ENCODE results near the gene TNFAIP6.
"Not testable (repeated sequence)": the region's sequence is repeated elsewhere in the genome, so short reads cannot be mapped to it uniquely, and the experiment has no call there.

Gene TNFAIP6

DNA sequence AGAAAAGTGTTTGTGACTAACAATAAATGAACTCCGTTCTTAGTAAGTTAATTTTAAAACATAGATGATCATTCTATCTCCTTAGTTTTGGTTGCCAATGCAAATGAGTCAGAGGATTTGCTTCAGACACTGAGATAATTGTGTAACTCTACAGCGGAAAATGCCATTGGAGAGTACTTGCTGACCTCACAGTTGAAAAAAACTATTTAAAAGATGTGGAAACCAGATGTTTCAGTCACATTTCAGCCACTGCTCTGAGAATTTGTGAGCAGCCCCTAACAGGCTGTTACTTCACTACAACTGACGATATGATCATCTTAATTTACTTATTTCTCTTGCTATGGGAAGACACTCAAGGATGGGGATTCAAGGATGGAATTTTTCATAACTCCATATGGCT, at the start of gene TNFAIP6:
Gene TNFAIP6, plus strand, starts transcription at position 234 of the 400 bp plus-strand sequence. Its CDS starts 75 bp downstream, at position 309.
- no peak for DNase-seq

- not testable (repeated sequence) for DNase-seq
These were observed 47.1 kb upstream of the TNFAIP6 start for GRCh38 chr2:151310313-151310712.

- not testable (repeated sequence) for DNase-seq
These were observed 45.0 kb upstream of the TNFAIP6 start for GRCh38 chr2:151312440-151312839.

DNA sequence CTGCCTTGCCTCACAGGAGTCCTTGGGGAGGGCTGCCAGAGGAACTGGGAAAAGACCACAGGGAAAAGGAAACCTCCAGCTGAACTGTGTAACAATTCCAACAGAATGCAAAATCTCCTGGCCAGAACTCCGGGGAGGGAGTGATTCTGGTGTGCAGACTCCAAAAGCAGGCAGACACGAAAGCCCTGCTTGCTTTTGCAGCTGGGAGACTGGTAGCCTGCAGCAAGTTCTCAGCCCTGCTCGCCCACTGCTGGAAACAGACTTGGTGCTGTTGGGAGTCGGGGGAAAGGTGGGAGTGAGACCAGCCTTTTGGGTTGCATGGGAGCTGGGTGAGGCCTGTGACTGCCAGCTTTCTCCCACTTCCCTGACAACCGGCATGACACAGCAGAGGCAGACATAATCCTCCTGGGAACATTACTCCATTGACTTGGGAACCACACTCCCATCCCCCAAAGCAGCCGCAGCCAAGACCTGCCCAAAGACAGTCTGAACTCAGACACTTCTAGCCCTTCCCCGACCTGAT, 42.0 kb upstream of the TNFAIP6 start:
- DNase-seq: no peak

DNA sequence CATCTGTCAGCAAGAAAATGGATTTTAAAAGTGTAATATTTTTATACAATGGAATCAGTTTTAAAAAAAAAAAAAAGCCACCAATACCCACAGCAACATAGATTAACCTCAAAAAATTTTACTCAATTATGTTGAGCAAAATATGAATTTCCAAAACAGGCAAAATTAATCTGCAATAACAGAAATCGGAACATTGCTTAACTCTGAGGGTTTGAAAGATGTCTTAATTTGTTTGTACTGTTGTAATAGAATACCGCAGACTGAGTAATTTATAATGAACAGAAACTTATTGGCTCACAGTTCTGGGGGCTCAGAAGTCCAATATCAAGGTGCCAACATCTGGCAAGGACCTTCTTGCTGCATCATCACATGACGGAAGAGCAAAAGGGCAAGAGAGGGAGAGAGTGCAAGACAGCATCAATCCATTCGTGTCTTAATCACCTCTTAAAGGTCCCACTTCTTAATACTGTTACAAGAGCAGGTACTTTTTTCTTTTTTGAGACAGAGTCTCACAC, 31.8 kb upstream of the TNFAIP6 start:
- no peak for DNase-seq

DNA sequence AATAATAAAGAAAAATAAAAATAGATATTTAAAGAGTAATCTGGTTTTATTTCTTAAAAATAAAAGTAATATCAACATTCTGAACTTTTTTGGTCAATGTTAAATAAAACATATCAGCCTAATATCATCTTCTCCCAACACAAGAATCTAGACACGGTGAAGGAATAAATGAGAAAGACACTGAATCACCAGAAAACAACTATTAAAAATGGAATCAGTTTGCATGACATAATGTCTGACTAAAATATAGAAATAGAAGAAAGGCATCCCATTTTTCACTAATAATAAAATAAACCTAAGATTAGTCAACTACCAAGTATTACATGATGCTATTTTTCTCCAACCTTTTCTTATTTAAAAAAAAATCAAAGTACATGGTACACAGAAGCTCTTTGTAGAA, 30.8 kb upstream of the TNFAIP6 start:
- no peak for DNase-seq

GRCh38 chr2:151329998-151330397, 27.4 kb upstream of the TNFAIP6 start:
- no peak for DNase-seq

DNA sequence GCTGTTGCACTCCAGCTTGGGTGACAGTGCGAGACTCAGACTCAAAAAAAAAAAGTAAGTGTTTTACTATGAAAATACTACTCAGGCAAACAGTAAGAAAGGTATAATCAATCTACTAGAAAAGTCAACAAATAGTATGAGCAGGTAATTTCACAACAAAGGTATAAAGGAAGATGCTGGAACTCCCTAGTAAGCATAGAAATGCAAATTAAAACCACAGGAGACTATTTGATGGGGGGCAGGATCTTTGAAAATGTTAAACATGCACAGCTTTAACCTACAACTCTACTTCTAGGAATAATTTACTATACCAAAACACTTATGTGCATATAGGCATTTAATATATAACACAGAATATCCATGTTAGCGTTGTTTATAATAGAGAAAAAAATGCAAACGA, 24.3 kb upstream of the TNFAIP6 start:
- no peak for DNase-seq

DNA sequence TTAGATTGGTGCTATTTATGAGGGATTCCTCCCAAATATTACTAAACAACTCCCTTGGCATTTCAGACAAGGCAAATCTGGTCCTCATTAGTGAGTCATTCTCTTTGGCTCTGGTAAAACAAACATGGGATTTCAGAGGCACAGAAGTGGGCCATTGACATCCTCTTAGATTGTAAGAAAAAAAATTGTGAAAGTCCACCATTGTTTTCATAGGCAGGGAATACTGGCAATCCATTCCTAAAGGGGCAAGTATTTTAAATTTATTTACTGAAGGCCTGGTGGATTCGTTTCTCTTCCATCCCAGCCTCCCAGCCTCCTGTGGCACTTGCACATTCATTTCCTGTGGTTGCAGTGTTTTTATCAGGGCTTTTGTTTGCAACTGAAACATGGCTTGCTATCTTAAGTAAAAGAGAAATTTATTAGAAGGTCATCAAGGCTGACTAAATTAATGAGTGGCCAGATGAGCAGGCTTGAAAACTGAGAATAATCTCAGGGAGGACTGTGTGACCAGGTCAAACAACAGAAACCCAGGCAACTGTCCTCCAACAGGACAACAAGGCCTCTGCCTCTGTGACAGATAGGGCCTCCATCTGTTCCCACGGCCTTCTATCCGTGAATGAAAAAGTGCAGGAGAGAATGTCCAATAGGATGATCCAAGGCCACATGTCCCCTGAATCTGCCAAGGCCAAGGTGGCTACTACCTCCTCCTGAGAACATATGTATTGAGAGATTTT, 23.1 kb upstream of the TNFAIP6 start:
- DNase-seq: no peak

DNA sequence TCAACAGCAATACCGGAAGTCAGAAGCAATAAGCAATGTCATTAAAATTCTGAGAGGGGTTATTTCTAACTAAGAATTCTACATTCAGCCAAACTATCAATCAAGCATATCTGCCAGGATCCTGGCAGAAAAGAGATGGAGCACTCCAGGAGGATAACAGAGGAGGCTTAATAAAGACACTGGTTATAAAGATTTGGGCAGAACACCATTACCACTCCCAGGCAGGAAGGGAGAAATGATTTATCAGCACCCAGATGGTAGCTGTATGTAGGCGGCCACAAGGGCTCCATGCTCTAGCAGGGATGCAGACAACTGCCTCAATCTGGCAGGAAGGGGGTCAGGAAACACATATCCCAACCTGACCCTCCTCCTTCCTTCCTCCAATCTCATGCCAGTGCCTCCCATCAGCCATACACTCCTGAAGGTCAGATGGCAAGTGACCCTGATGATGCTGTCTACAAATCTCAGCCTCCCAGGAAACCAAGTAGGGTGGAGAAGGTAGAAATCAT, 20.5 kb upstream of the TNFAIP6 start:
- peak; percentile 19 for DNase-seq

DNA sequence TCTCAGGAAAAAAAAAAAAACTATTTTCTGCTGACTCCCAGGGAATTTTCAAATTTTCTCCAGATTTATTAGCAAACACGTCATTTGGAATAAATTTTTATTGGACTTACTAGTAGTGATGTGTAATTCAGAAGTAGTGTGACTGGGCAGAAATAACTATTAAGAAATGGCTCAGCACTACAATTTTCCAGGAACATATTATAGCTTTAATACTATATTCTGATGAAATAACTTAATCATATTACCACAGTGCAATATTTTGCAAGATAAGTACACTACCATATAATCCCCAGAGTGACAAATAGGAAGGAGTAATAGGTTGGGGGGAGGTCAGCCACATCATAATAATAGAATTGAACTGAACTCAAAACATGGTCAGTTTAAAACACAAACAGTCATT, 19.7 kb upstream of the TNFAIP6 start:
- no peak for DNase-seq

- DNase-seq: no peak
These were observed 19.3 kb upstream of the TNFAIP6 start for GRCh38 chr2:151338115-151338514.

DNA sequence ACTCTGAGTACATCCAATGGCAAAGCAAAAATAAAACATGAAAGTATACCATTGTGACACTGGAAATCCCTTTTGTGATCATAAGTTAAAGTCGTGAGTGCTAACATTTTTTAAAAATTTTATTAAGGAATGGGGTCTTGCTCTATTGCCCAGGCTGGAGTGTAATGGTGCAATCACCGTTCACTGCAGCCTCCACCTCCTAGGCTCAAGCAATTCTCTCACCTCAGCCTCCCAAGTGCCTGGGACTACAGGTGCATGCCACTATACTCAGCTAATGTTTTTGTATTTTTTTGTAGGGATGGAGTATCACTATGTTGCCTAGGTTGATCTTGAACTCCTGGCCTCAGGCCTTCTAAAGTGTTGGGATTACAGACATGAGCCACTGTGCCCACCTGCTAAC, 14.3 kb upstream of the TNFAIP6 start:
- no peak for DNase-seq

DNA sequence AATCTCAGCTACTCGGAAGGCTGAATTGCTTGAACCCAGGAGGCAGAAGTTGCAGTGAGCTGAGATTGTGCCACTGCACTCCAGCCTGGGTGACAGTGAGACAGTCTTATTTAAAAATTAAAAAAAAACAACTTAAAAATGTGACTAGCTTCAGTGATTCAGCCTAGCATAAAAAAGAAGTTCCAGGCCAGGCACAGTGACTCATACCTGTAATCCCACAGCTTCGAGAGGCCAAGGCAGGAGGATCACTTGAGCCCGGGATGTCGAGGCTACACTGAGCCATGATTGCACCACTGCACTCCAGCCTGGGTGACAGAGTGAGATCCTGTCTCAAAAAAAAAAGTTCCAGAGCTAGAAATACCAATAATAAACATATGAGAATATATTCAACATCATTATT, 13.2 kb upstream of the TNFAIP6 start:
- DNase-seq: not testable (repeated sequence)

DNA sequence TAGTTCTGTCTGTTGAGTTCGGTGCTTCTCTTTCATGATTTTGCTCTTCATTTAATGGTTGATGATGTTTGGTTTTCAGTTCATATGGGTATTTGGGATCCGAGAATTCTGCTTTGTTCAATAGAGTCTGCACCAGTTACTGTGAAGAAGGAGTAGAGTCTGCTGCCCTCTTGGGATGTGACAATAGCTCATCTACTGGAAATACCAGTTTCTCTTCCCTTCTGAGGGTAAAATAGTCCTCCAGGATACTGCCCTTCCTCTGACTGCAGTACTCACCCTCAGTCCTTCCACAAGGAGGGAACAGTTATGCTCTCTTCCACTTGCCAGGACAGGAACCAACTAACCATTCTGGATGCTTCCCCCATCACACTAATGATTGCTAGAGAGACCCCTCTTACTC, 12.5 kb upstream of the TNFAIP6 start:
- no peak for DNase-seq

DNA sequence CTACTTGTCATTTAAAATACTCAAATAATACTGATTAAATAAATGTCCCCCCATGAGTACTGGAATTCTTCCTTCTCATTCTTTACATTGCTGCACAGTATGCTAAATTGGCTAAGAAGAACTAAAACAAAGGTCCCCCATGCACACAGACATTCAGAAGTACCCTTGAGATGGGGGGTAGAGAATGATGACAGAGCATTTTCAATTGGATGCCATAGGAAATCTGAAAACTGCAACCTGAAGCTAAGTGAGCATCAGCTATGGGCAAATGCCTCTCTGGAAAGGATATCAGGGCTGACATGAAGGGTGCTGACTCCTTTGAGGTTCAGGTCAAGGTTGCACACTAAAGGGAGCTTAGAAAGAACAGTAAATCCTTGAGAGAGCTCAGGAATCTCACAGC, 10.1 kb upstream of the TNFAIP6 start:
- DNase-seq: no peak

GRCh38 chr2:151347906-151348305, 9.5 kb upstream of the TNFAIP6 start:
- no peak for DNase-seq

DNA sequence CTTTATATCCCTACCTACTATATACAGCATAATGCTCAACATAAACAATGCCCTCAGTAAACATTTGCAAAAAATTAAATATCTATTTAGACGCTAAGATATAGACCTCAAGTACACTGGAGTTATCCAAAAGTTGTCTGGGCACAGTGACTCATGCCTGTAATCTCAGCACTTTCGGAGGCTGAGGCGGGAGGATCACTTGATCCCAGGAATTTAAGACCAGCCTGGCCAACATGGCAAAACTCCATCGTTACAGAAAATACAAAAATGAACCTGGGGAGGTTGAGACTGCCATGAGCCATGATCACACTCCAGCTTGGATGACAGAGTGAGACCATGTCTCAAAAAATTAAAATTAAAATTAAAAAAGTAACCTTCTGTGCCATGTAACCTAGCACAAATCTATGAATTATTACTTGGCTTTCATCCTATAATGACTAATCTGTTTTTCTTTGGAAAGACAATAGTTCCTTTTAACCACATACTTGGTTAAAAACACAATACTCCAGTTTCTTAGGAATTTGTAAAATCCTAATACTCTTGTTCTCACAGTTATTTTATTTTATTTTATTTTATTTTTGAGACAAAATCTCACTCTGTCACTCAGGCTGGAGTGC, 6.7 kb upstream of the TNFAIP6 start:
- no peak for DNase-seq

- no peak for DNase-seq
These were observed 3.4 kb upstream of the TNFAIP6 start for GRCh38 chr2:151353995-151354394.

DNA sequence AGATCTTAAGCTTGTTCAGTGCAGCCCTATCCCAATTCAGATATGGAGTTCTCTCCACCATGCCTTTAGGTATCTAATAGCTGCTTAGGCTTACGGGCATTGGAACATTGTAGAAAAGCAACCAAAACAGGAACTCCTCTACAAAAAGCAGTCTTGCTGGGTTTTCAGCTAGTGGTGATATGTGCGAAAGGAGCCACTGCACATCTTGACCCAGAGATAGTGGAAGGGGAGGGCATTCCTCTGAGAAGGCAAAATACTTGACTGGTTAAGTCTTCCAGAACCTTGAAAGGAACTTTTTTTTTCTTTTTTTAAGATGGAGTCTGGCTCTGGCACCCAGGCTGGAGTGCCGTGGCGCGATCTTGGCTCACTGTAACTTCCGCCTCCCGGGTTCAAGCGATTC, 2.6 kb upstream of the TNFAIP6 start:
- DNase-seq: no peak

DNA sequence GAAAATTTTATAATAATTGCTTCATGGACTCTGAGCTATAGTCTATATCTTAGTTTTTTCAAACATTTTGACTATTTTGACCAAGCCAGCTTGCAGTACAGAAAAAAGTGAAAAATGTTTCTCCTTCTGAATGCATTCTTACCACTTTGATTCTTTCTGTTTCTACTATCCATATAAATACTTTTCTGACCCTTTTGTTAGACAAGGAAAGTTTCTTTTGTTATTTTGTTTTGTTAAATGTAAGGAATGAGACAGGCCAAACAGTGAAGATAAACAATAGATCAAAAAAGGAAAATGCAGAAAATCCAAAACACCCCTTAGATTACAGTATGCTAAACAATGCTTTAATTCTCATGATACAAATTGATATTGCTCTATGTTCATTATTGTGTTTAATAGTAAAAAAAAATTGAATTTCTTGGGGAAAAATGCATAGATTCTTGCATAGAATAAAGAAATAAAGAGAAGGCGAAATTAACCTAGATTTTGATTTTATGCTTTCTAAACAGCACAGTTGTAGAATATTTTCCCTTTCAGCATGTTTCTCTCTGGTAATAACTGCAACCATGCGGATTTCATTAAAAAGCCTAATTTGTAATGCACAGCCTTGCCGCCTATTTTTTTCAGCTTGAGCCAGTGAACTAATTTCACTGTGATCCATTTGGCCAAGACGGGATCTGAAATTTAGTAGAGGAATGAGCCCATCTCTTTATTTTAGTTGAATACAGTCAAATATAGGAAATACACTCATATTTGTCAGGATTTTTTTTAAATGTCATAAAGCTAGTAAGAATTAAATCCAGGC, 976 bp downstream of the TNFAIP6 start:
- DNase-seq: no peak

DNA sequence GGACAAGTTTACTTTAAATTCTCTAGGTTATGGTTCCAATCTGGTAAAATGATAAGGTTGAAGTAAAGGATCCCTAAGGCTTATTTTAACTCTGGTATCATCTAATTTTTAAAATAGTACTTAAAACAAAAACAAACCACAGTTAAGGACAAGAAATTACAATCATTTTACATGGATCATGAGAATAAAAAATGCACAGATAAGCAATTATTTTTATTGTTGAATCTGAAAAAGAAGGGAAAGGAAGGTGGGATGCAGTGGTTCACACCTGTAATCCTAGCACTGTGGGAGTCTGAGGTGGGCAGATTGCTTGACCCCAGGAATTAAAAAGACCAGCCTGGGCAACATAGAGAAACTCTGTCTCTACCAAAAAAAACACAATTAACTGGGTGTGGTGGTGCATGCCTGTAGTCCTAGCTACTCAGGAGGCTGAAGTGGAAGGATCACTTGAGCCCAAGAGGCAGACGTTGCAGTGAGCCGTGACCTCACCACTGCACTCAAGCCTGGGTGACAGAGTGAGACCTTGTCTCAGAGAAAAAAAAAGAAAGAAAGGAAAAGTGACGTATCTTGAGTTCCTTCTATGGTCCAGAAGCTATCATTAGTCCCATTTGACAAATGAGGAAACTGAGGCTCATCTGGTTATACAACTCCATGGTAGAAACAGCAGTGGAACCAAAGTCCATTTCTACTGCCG, 2.5 kb downstream of the TNFAIP6 start:
- no peak for DNase-seq

Data from NCI-H1694 treated with DMSO at 0.1 percent for 48 hours (cell line).